Measurements from ENCODE around the gene SLAMF7.
"Not testable (repeated sequence)": the region's sequence is repeated elsewhere in the genome, so short reads cannot be mapped to it uniquely, and the experiment has no call there.

SLAMF7 gene

GRCh38 chr1:160720356-160721085 lies 18.5 kb upstream of the SLAMF7 start:
- no peak for DNase-seq (ENCODE audit: low read depth in 1 of 2, low spot score in 1 of 2)

- no peak for DNase-seq (ENCODE audit: low read depth in 1 of 2, low spot score in 1 of 2)
Measured at GRCh38 chr1:160721473-160721872, 17.6 kb upstream of the SLAMF7 start.

GRCh38 chr1:160722726-160723125 lies 16.3 kb upstream of the SLAMF7 start:
- DNase-seq (ENCODE audit: low read depth in 1 of 2, low spot score in 1 of 2), result no peak

DNA sequence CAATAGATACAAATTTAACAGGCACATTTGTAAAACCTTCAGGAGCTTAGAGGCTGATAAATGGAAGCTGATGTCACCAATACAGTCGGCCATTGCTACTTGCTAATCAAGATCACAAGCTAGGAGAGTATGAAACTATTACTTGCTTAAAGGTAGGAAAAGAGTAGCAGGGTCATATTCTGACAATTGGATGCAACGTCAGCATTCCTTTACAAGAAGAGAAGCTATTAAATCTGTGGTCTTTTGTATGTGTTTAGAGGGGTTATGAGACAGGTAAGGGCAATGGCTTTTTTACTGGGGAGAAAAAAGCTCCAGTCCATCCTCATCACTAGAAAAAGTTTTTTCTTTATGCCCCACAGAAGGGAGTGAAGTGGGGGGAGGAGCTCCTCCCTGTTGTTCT lies 15.7 kb upstream of the SLAMF7 start:
- DNase-seq (ENCODE audit: low read depth in 1 of 2, low spot score in 1 of 2), result no peak

DNA sequence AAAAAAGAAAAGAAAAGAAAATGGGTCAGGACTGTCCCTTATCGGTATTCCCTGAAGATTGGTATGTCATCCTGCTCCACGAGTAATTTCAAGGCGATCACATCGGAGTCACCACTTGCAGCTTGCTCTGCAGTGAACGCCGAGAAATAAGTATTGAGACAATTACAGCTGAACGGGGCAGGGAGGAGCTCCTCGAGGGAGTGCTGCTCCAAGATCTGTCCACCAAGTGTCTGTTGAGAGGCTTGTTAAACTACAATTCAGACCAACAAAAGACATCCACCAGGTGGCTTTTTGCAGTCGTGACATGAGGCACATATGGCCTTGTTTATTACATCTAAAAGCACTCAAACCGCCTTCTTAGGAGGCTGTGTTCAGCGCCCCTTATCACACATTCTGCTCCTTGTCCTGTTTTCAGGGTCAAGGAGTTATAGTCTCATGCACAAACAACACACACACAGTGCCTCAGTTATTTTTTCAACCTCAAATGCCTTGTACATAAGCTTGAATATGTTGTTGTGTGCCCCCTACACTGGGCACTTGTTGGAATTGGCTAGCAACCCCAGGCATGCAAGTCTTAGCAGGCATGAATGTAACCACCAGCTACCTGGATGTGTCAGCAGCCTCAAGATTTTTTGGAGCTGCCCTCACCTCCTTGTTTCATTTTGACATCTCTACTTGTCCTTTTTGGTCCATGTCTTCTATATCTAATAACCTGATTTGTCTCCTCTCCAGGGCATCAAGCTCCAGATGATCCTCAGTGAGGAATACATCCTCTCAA lies 14.4 kb upstream of the SLAMF7 start:
- DNase-seq (ENCODE audit: low read depth in 1 of 2, low spot score in 1 of 2), result no peak

DNA sequence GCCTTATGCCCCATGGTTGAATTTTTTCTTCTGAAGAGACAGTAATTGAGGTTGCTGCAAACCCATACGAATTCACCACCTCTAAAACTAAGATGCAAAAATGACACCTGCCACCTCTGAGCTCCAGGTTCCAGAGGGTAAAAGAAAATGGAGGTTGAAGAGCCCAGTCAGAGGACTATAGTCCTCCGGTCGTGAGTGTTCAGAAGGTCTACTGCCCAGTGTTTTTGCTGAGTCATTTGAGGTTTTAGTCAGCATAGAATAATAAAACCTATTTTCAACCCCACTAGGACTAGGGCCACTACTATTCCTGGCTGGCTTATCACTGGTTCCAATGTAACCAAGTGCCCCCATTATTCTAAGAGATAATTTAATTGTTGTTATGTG lies 12.9 kb upstream of the SLAMF7 start:
- DNase-seq (ENCODE audit: low read depth in 1 of 2, low spot score in 1 of 2), result no peak

GRCh38 chr1:160726498-160727315 lies 12.3 kb upstream of the SLAMF7 start:
- DNase-seq (ENCODE audit: low read depth in 1 of 2, low spot score in 1 of 2), result peak; percentile 28 to 68

- no peak for DNase-seq (ENCODE audit: low read depth in 1 of 2, low spot score in 1 of 2)
Measured at GRCh38 chr1:160727316-160727640, 11.8 kb upstream of the SLAMF7 start.

DNA sequence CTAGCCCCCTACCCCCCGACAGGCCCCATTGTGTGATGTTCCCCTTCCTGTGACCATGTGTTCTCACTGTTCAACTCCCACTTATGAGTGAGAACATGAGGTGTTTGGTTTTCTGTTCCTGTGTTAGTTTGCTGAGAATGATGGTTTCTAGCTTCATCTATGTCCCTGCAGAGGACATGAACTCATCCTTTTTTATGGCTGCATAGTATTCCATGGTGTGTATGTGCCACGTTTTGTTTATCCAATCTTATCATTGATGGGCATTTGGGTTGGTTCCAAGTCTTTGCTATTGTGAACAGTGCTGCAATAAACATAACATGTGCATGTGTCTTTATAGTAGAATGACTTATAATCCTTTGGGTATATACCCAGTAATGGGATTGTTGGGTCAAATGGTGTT lies 7.5 kb upstream of the SLAMF7 start:
- not testable (repeated sequence) for DNase-seq (ENCODE audit: low read depth in 1 of 2, low spot score in 1 of 2)

- DNase-seq (ENCODE audit: low read depth in 1 of 2, low spot score in 1 of 2), result no peak
Measured at GRCh38 chr1:160731990-160732389, 7.1 kb upstream of the SLAMF7 start.

GRCh38 chr1:160733898-160734297 lies 5.1 kb upstream of the SLAMF7 start:
- DNase-seq (ENCODE audit: low read depth in 1 of 2, low spot score in 1 of 2), result no peak

GRCh38 chr1:160734301-160734700 lies 4.7 kb upstream of the SLAMF7 start:
- no peak for DNase-seq (ENCODE audit: low read depth in 1 of 2, low spot score in 1 of 2)

DNA sequence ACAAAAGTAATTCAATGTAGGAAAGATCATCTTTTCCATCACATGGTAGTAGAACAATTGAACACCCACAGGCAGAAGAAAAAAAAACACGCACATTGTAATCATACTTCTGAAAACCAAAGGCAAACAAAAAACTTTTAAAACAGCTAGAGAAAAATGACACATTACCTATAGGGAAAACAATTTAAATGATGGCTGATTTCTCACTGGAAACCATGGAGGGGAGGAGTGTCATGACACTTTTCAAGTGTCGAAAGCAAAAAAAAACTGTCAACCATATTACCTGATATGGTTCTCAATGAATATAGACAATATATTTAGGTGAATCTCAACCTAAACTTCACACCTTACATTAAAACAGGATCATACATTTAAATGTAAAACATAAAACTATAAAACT lies 776 bp upstream of the SLAMF7 start:
- DNase-seq (ENCODE audit: low read depth in 1 of 2, low spot score in 1 of 2), result no peak

GRCh38 chr1:160740133-160740688 lies 1.2 kb downstream of the SLAMF7 start:
- no peak for DNase-seq (ENCODE audit: low read depth in 1 of 2, low spot score in 1 of 2)

GRCh38 chr1:160741092-160741501 lies 2.0 kb downstream of the SLAMF7 start:
- DNase-seq (ENCODE audit: low read depth in 1 of 2, low spot score in 1 of 2), result no peak

DNA sequence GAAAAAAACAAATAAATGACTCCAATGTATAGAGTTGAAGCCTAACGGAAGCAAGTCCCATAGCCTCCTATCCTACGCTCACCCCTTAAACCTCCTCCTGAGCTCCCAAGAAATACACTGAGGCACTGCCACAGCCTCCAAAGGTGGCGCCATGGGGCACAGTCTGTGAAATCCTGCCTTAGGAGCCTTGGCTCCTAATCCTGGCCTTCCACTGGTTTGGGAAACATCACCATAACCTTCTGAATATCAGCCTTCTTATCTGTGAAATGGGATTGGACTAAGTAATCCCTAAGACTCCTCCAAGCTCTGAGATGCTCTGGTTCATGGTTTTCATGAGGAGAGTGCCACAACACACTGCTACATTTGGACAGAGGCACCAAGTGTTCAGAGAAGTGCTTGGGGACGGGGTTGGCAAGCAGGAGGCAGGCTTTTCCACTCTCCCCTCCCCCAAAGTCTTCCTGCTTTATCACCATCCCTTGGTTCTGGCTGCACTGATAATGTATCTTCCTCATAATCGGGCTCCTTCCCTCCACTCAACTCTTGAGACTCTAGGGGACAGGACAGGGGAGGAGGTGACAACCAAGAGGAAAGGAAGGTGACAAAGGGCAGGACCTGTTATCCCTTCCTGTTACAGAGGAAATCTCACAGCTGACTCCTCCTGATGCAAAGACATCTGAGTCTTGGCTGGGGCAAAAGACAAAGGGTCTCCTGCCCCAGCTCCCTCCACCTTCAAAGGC lies 2.7 kb downstream of the SLAMF7 start:
- no peak for DNase-seq (ENCODE audit: low read depth in 1 of 2, low spot score in 1 of 2)

DNA sequence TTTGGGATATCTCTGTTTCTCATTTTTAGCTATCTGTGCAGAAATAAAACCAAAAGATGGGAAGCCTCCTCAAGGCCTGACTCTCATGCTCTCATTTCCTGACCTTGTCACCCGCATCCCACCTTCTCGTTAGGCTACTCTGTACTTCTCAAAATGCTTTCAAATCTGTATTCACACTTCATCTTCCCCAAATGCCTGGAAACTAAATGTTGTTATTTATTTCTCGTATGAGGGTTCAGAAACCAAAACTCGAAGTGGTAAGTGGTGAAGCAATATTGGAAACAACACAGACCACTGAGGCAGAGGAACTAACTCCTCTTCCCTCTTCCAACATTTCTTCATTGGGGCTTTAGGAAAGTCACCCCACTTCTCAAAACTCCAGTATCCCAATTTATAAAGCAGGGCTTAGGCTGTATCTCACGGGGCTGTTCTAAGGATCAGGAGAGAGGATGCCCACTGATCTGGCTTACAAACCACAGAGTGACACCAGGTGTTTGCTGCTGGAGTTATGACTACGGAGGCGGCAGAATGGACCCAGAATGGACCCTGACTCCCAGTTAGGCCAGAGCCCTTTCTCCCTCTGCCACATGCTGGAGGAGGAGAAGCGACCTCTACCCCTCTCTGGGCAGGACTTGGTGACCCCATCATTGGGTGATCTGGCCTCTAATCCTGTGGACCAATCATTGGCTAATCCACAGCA lies 3.5 kb downstream of the SLAMF7 start:
- DNase-seq (ENCODE audit: low read depth in 1 of 2, low spot score in 1 of 2), result no peak

DNA sequence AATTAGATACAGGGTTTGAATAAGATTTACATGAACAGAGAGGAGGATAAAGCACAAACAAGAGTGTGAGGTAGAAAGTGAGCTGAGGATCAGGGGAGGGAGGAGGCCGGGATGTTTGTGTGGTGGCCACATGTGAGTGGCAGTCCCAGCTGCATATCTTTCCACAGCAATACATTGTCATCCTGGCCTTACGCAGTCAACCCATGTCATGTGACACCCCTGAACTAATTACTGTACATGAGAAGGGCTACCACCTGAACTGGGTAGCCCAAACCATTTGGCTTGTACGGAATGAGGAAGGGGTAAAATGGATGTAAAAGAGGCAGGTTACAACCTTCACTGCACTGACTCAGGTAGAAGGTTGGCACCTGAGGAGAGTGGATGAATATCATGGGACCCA lies 4.2 kb downstream of the SLAMF7 start:
- DNase-seq (ENCODE audit: low read depth in 1 of 2, low spot score in 1 of 2), result no peak

DNA sequence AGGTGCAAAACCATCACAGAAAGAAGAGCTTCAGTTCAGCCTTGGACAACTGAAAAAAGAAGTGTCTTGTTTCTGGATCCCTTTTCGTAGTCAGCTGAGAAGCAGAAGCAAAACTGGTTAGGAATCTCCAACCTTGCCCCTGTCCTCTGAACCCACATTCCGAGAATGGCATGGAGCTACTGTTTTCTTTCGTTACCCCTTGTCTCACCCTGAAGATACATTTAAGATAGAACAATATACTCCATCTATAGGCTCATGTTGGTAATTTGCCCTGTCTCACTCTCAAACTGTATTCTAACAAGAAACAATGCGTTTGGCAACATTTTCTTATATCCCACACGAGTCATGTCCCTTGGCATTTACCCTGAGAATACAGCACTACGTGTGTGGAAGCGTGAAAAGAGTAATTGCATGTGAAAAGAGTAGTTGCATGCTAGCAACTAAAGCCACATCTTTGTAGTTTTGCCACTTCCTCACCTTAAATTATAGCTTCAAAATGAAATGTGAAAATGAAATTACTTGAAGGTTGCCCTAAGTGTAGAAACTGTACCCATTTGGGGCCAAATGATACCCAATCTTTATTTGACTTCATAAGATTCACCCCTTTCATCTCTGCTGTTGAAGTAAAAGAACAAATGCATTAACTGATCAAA lies 5.3 kb downstream of the SLAMF7 start:
- no peak for DNase-seq (ENCODE audit: low read depth in 1 of 2, low spot score in 1 of 2)

Data from activated CD4-positive, alpha-beta T cell treated with anti-CD3 and anti-CD28 coated beads, Interleukin-2, amount 50 U/mL, for 24 hours (primary cell).